ENCODE data around the gene PCYT2.

- TF ChIP-seq EP300 (IDR thresholded peaks at IDR 0.05): no peak
- TF ChIP-seq CTCF (IDR thresholded peaks at IDR 0.05): no peak
Observed at GRCh38 chr17:81865358-81865732, 45.9 kb downstream of the PCYT2 start.
